Measurements from ENCODE around the gene PDLIM4. TPM values are rescaled to one million over a fixed set of nuclear protein-coding genes. Genes with fewer than 3 reads are reported as not detected.

The PDLIM4 gene
- total and polyA plus RNA-seq, 8 donors = 0.83 to 10.7 (median 2.7) TPM

DNA sequence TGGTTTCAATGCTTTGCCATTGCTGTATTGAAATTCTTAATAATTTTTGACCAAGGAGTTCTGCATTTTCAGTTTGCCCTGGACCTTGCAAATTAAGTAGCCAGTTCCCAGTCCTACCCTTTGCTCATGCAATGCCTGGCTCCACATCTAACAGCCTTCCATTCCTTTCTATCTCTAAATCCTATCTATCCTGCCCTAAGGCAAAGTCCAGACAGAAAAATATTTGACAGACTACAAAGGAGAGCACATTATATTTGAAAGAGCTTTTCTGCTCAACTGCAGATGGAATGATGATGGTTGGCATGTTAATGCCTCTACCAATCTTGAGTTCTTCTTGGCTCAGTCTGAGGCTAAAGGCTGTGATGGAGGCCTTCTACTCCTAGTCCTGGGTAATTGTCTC lies 52.2 kb downstream of the PDLIM4 start:
- no peak for ATAC-seq
- no peaks in the 10 kb centered on the region for H3K4me1 ChIP-seq
- no peaks in the 10 kb centered on the region for H3K36me3 ChIP-seq
- intact Hi-C loops (cut with DNase I) = no loop called here
- no peak for DNase-seq
- no peak for FAIRE-seq
- TF ChIP-seq, protein P1, sequence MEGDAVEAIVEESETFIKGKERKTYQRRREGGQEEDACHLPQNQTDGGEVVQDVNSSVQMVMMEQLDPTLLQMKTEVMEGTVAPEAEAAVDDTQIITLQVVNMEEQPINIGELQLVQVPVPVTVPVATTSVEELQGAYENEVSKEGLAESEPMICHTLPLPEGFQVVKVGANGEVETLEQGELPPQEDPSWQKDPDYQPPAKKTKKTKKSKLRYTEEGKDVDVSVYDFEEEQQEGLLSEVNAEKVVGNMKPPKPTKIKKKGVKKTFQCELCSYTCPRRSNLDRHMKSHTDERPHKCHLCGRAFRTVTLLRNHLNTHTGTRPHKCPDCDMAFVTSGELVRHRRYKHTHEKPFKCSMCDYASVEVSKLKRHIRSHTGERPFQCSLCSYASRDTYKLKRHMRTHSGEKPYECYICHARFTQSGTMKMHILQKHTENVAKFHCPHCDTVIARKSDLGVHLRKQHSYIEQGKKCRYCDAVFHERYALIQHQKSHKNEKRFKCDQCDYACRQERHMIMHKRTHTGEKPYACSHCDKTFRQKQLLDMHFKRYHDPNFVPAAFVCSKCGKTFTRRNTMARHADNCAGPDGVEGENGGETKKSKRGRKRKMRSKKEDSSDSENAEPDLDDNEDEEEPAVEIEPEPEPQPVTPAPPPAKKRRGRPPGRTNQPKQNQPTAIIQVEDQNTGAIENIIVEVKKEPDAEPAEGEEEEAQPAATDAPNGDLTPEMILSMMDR (IDR thresholded peaks at IDR 0.05) = no peak
- H3K4me3 ChIP-seq = no peak overlapping the region
- no peaks in the 10 kb centered on the region for H3K9me3 ChIP-seq
- no peak overlapping the region for H3K27ac ChIP-seq
- no peaks in the 10 kb centered on the region for H3K27me3 ChIP-seq

DNA sequence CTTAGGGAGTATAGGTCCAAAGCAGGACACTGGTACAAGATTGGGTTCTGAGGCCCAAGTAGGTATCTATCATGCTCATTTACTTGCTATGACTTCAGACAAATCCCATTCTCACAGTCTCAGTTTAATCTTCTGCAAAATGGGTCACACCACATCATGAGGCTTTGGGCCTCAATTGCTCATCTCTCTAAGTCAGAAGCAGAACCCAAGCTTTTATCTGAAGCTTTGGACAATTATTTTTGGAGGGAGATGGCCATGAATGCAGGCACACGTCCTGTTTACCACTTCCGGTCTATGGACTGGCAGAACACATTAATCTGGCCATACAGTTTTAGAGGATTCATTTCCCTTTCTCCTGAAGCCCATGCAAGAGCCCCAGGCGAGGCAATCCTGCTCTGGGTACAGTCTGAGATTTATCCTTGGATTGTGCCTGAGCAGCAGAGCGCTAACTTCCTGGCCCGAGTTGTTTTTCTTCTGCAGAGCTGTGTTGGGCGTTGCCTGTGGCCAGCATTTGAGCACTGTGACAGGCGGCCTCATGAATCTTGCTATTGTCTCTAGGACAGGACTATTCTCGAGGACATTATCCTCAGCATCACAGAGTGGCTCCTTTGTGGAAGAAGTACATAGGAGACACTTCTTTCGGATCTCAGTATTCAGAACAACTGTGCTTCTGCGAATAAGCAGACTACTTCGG lies 52.8 kb downstream of the PDLIM4 start:
- FAIRE-seq (no peak), ATAC-seq (no peak), DNase-seq (no peak)
- TF ChIP-seq, protein P1 (IDR thresholded peaks at IDR 0.05) = no peak
- no peaks in the 10 kb centered on the region for H3K36me3 ChIP-seq
- intact Hi-C loops (cut with DNase I) = no loop called here
- no peaks in the 10 kb centered on the region for H3K27me3 ChIP-seq
- H3K9me3 ChIP-seq = no peaks in the 10 kb centered on the region
- 76 to 82% methylated on average over 11 of the region's 11 CpGs for WGBS, 2 donors
- no peaks in the 10 kb centered on the region for H3K4me1 ChIP-seq
- no peak overlapping the region for H3K4me3 ChIP-seq
- H3K27ac ChIP-seq = no peak overlapping the region

DNA sequence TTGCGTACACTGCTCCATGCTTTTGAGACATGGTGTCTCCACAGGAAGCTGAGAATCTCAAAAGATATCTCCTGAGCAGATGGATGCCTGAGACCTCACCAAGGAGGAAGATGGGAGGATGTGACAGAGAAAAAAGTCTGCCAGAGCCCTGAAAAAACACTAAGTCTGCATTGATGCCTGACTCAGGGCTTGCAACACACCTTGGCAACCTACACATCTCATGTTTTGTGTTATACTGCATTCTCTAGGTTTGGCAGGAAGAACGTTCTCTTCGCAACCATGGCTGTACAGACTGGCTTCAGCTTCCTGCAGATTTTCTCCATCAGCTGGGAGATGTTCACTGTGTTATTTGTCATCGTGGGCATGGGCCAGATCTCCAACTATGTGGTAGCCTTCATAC lies 55.9 kb downstream of the PDLIM4 start:
- no peak for FAIRE-seq
- Histone ChIP-seq H3K27me3 (no peaks in the 10 kb centered on the region), H3K27ac (no peak overlapping the region), H3K9me3 (no peaks in the 10 kb centered on the region), H3K4me1 (no peaks in the 10 kb centered on the region), H3K36me3 (no peaks in the 10 kb centered on the region), H3K4me3 (no peak overlapping the region)
- TF ChIP-seq, protein P1 (IDR thresholded peaks at IDR 0.05) = no peak
- WGBS, 2 donors = 82 to 92% methylated on average over 4 of the region's 4 CpGs
- no peak for ATAC-seq
- intact Hi-C loops (cut with DNase I) = no loop called here
- DNase-seq = no peak

DNA sequence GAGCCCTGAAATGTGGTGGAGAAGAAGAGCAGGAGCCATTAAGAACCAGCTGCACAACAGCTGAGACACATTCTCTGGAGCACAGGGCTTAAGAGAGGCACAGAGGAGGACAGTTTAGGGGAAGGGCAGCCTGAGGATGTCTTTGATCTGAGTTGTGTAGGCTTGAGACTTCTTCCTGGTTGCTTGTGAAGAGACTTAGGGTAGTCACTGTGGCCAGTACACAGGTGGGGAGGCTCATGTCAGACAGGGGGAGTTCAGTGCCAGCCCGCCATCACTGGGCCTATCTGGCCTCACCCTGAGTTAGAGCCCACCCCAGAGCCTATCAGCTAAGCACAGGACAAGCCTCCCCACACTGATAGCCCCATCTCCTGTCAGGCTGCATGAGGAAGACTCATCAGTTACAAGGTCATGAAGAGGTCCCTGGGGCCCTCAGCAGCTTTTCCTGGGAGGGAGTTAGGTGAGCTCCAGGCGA lies 56.5 kb downstream of the PDLIM4 start:
- FAIRE-seq (no peak), ATAC-seq (no peak), DNase-seq (no peak)
- intact Hi-C loops (cut with DNase I) = no loop called here
- WGBS, 2 donors = 94 to 95% methylated on average over 2 of the region's 2 CpGs
- Histone ChIP-seq H3K9me3 (no peaks in the 10 kb centered on the region), H3K27ac (no peak overlapping the region), H3K4me3 (no peak overlapping the region), H3K27me3 (no peaks in the 10 kb centered on the region), H3K36me3 (no peaks in the 10 kb centered on the region), H3K4me1 (no peaks in the 10 kb centered on the region)
- TF ChIP-seq, protein P1 (IDR thresholded peaks at IDR 0.05) = no peak

DNA sequence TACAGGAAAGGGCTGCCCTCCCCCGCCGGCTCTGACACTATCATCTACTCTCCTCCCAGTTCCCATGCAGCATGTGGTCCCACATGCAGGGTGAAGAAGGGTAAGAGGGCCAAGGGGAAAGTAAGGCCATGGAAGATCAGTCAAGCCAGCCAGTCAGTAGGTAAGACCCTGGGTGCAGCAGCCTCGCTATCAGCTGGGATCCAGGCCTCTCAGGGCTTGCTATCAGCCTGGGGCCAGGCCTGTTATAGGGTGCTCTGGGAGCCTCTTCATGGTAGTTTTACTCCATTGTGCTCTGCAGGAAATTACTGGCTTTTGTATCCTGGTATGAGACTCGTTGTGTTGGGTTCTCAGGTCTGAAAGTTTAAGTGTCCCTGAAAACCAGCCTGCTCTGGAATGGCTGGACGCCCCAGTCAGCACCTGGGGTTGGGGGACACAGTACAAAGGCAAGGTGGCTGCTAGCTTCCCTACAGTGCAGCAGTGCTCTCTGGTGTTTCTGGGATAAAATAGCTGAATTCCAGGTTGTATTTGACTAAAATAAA lies 58.1 kb downstream of the PDLIM4 start:
- Histone ChIP-seq H3K27ac (no peak overlapping the region), H3K4me1 (no peaks in the 10 kb centered on the region), H3K36me3 (no peaks in the 10 kb centered on the region), H3K4me3 (no peak overlapping the region), H3K27me3 (no peaks in the 10 kb centered on the region), H3K9me3 (no peaks in the 10 kb centered on the region)
- DNase-seq (no peak), ATAC-seq (no peak), FAIRE-seq (no peak)
- TF ChIP-seq, protein P1 (IDR thresholded peaks at IDR 0.05) = no peak
- intact Hi-C loops (cut with DNase I) = no loop called here
- 83 to 84% methylated on average over 5 of the region's 5 CpGs for WGBS, 2 donors

Measured in pancreas (tissue), 10 donors.